ENCODE data around the gene SYCE3. TPM values are rescaled to one million over a fixed set of nuclear protein-coding genes. Genes with fewer than 3 reads are reported as not detected.

SYCE3 gene
- total RNA-seq, 1 donor from 2014 or later = 0.76 TPM

GRCh38 chr22:50576806-50577696 is 14.3 kb upstream of the SYCE3 start:
- no peak for DNase-seq (ENCODE audit: low spot score in 2 of 2, unreplicated experiment in 2 of 2)
- no peak for TF ChIP-seq CTCF (IDR thresholded peaks at IDR 0.05; ENCODE audit: unreplicated experiment)
- Mint-ChIP-seq H3K27ac (no peak overlapping the region), H3K27me3 (ENCODE audit: low read depth) (no peaks in the 10 kb centered on the region), H3K4me3 (no peak overlapping the region), H3K9me3 (no peaks in the 10 kb centered on the region), H3K4me1 (no peaks in the 10 kb centered on the region), H3K36me3 (peaks cover 3% of the 10 kb centered on the region)

GRCh38 chr22:50576070-50576469 is 13.4 kb upstream of the SYCE3 start:
- no peak for TF ChIP-seq CTCF (IDR thresholded peaks at IDR 0.05; ENCODE audit: unreplicated experiment)
- no peak for DNase-seq (ENCODE audit: low spot score in 2 of 2, unreplicated experiment in 2 of 2)
- Mint-ChIP-seq H3K27ac (no peak overlapping the region), H3K36me3 (peaks cover 8% of the 10 kb centered on the region), H3K4me3 (no peak overlapping the region), H3K27me3 (ENCODE audit: low read depth) (no peaks in the 10 kb centered on the region), H3K4me1 (no peaks in the 10 kb centered on the region), H3K9me3 (no peaks in the 10 kb centered on the region)

DNA sequence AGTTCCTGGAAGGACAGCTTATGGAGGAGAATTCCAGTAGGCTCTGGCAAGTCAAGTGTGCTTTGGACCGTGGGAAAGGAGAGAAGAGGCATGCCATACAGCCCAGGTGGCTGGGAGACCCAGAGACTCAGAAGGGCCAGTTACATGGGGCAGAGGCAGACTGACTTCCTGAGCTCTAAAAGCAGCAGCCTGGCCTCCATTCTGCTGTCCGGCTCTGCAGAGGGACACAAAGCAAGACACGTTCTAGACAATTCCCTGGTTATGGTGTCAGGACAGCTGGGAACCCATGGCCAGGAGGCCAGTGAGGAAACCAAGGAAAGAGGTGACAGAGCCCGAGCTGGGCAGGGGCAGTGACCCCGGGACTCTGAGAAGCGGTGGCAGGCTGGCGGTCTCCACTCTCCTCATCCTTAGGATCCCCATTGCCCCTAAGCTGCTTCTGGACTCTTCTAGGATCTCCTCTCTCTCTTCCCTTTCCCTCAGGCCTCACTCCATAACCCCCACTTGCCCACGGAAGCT is 12.8 kb upstream of the SYCE3 start:
- H3K4me3 Mint-ChIP-seq = no peak overlapping the region
- peaks cover 12% of the 10 kb centered on the region for H3K36me3 Mint-ChIP-seq
- no peaks in the 10 kb centered on the region for H3K4me1 Mint-ChIP-seq
- no peaks in the 10 kb centered on the region for H3K9me3 Mint-ChIP-seq
- no peaks in the 10 kb centered on the region for H3K27me3 Mint-ChIP-seq (ENCODE audit: low read depth)
- TF ChIP-seq CTCF (IDR thresholded peaks at IDR 0.05; ENCODE audit: unreplicated experiment) = no peak
- no peak overlapping the region for H3K27ac Mint-ChIP-seq
- no peak for DNase-seq (ENCODE audit: low spot score in 2 of 2, unreplicated experiment in 2 of 2)

GRCh38 chr22:50574383-50574755 is 11.7 kb upstream of the SYCE3 start:
- H3K36me3 Mint-ChIP-seq = peaks cover 17% of the 10 kb centered on the region
- no peak overlapping the region for H3K27ac Mint-ChIP-seq
- H3K4me3 Mint-ChIP-seq = no peak overlapping the region
- DNase-seq (ENCODE audit: low spot score in 2 of 2, unreplicated experiment in 2 of 2) = no peak
- H3K4me1 Mint-ChIP-seq = no peaks in the 10 kb centered on the region
- TF ChIP-seq CTCF (IDR thresholded peaks at IDR 0.05; ENCODE audit: unreplicated experiment) = no peak
- no peaks in the 10 kb centered on the region for H3K9me3 Mint-ChIP-seq
- H3K27me3 Mint-ChIP-seq (ENCODE audit: low read depth) = no peaks in the 10 kb centered on the region

DNA sequence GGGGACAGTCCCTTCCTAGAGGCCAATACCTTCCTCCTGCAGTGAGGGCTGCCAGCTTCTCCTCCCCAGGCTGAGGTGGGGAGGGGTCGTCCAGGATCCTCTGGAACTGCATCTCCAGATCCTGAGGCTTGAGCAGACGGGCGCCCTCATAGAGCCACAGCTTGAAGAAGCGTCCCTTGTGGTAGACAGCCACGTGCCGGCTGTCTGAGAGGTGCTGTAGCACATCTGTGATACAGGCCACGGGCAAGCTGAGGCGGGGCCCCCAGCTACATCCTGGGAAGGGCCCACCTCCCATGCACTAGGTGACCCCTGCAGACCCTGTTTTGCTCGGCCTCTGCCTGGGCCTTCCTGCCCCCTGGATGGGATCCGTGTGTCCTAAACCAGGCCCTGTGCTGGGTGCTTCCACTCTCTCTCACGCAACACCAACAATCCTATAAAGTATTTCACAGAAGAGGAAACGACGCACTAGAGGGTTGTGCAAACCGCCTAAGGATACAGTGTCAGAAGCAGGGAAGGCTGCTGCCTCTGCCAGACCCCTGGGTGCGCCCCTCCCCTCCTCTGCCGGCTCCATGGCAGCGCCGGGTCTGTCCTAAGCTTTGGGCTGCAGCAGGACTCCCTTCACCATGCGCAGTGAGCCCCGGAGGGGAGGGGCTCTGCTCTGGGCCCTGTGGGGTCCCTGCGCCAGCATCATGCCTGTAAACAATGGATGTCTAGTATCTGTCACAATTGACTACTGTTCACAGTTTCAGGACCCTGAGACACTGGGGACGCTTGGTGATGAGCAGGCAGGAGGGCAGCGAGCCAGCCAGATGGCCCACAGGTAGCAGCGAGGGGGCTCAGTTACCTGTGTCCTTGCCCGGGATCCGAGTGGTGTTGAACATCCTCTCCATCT is 11.0 kb upstream of the SYCE3 start:
- no peak overlapping the region for H3K27ac Mint-ChIP-seq
- DNase-seq (ENCODE audit: low spot score in 2 of 2, unreplicated experiment in 2 of 2) = no peak
- H3K4me1 Mint-ChIP-seq = no peaks in the 10 kb centered on the region
- H3K27me3 Mint-ChIP-seq (ENCODE audit: low read depth) = no peaks in the 10 kb centered on the region
- no peak for TF ChIP-seq CTCF (IDR thresholded peaks at IDR 0.05; ENCODE audit: unreplicated experiment)
- no peaks in the 10 kb centered on the region for H3K9me3 Mint-ChIP-seq
- H3K4me3 Mint-ChIP-seq = no peak overlapping the region
- H3K36me3 Mint-ChIP-seq = peaks cover 21% of the 10 kb centered on the region
